K562 (cell line): ENCODE measurements around the gene ZNF689. TPM values are rescaled to one million over a fixed set of nuclear protein-coding genes. Genes with fewer than 3 reads are reported as not detected.

Experiments
- ATAC-seq: fragments of 200-7000 bp; cut with Tn5 transposase; 3 replicates; pipeline ENCODE4 v1.9.1; 2020; ENCODE audit warnings: moderate library complexity
- BruUV-seq: library from RNA; stranded (reverse); fragments of 400-500 nt; replicated peaks from 2 replicates; lab custom pipeline; 2021; lab: Mats Ljungman, UMichigan
- CTCF ChIA-PET: fragments of 300-600 bp; formaldehyde crosslinking; extraction: SDS; loops from one replicate; lab custom pipeline; 2021; ENCODE audit warnings: low intra/inter-chr PET ratio; lab: Yijun Ruan, JAX
- POLR2A ChIA-PET: fragments of 300-600, 350-650 bp; sonication (Branson Sonifier 250); formaldehyde crosslinking; extraction: SDS; loops from one replicate; lab custom pipeline; 2021; ENCODE audit warnings: antibody characterized with exemption, inconsistent platforms; lab: Yijun Ruan, JAX
- DNase-seq, 4 experiments: peaks; one replicate each; pipeline versions ENCODE4 v3.0.0 to v3.0.0-alpha.2; 2011 to 2018; ENCODE audit warnings: low spot score in 3 of 4, mixed read lengths in 3 of 4; ENCODE audit errors: extremely low read depth in 1 of 4
- FAIRE-seq: peaks from 2 replicates; lab custom pipeline; 2011; peaks lifted over from hg19 to GRCh38; lab: Jason Lieb, UNC
- H2AFZ ChIP-seq: 2 replicates; pipeline ENCODE4 v1.6.0; 2011; ENCODE audit warnings: low read depth, low read length, control low read depth, inconsistent platforms
- H3K27ac ChIP-seq: fragments of 200-600 bp; 3 replicates; pipeline ENCODE4 v1.8.0; 2011; ENCODE audit warnings: low read depth, mild to moderate bottlenecking, control low read depth, inconsistent platforms, low read length, moderate library complexity, mixed read lengths; ENCODE audit errors: extremely low read depth
- H3K27me3 ChIP-seq, 2 experiments: fragments of 300-600 bp in 1 of 2; 2 replicates in 1 of 2; 3 replicates in 1 of 2; pipeline versions ENCODE4 v1.6.0 to v1.8.0; 2011; ENCODE audit warnings: inconsistent platforms in 2 of 2, low read length in 2 of 2, mild to moderate bottlenecking in 1 of 2, mixed read lengths in 1 of 2, moderate library complexity in 1 of 2; ENCODE audit not compliant: control insufficient read depth in 2 of 2, insufficient read depth in 2 of 2
- H3K36me3 ChIP-seq: fragments of 300-600 bp; 3 replicates; pipeline ENCODE4 v1.8.0; 2011; ENCODE audit warnings: mild to moderate bottlenecking, low read length, inconsistent platforms; ENCODE audit not compliant: control insufficient read depth, insufficient read depth
- H3K4me1 ChIP-seq, 2 experiments: fragments of 200-600 bp in 1 of 2; replicated peaks in 1 of 2; 2 replicates in 1 of 2; 3 replicates in 1 of 2; pipeline versions ENCODE4 v1.5.1 to v1.8.0; 2011; ENCODE audit warnings: inconsistent platforms in 2 of 2, low read length in 2 of 2, mild to moderate bottlenecking in 1 of 2, mixed read lengths in 1 of 2, moderate library complexity in 1 of 2; ENCODE audit not compliant: control insufficient read depth in 2 of 2, insufficient read depth in 2 of 2
- H3K4me2 ChIP-seq: 2 replicates; pipeline ENCODE4 v1.6.1; 2011; ENCODE audit warnings: low read length, control low read depth, inconsistent platforms, mixed read lengths; ENCODE audit not compliant: insufficient read depth
- H3K4me3 ChIP-seq: fragments of 200-600 bp; sonication (generic), shearing (Covaris generic); 2 replicates; pipeline ENCODE4 v1.5.1; 2016; ENCODE audit warnings: control low read depth, inconsistent platforms
- H3K79me2 ChIP-seq: fragments of 200-600 bp; 3 replicates; pipeline ENCODE4 v1.8.0; 2011; ENCODE audit warnings: low read length, inconsistent platforms; ENCODE audit not compliant: control insufficient read depth, insufficient read depth
- H3K9ac ChIP-seq, 2 experiments: 2 replicates each; pipeline versions ENCODE4 v1.6.0 to v1.6.1; 2011; ENCODE audit warnings: low read depth in 2 of 2, low read length in 2 of 2, control low read depth in 1 of 2, inconsistent platforms in 1 of 2, mild to moderate bottlenecking in 1 of 2, mixed read lengths in 1 of 2; ENCODE audit not compliant: insufficient read depth in 1 of 2
- H3K9me1 ChIP-seq: one replicate; pipeline ENCODE4 v1.6.0; 2011; ENCODE audit warnings: inconsistent platforms, mild to moderate bottlenecking, low read length, moderate library complexity; ENCODE audit not compliant: control insufficient read depth, insufficient read depth
- H3K9me3 ChIP-seq: replicated peaks from 2 replicates; pipeline ENCODE4 v1.5.1; 2011; ENCODE audit warnings: low read depth, low read length, inconsistent platforms; ENCODE audit not compliant: control insufficient read depth, insufficient read depth
- H4K20me1 ChIP-seq: replicated peaks from 2 replicates; pipeline ENCODE4 v1.6.1; 2011; ENCODE audit warnings: low read length, inconsistent platforms, mixed read lengths; ENCODE audit not compliant: control insufficient read depth, insufficient read depth
- ASH1L ChIP-seq: fragments of 450-650 bp; IDR thresholded peaks from 2 replicates; pipeline ENCODE4 v1.6.1; 2018; ENCODE audit warnings: borderline replicate concordance, mild to moderate bottlenecking, low read depth; ENCODE audit not compliant: partially characterized antibody
- ATF7 ChIP-seq: fragments of 450-650 bp; IDR thresholded peaks from 2 replicates; pipeline ENCODE4 v1.7.1; 2014; ENCODE audit warnings: mild to moderate bottlenecking, moderate library complexity
- CC2D1A ChIP-seq: fragments of 450-650 bp; IDR thresholded peaks from 2 replicates; pipeline ENCODE4 v1.6.1; 2017; ENCODE audit warnings: mild to moderate bottlenecking
- DPF2 ChIP-seq: fragments of 450-650 bp; IDR thresholded peaks from 2 replicates; pipeline ENCODE4 v1.6.1; 2016
- FOXA3 ChIP-seq, 2 experiments: fragments of 450-650 bp in 1 of 2; sonication (generic) in 1 of 2; formaldehyde crosslinking; IDR thresholded peaks in 1 of 2; conservative IDR thresholded peaks in 1 of 2; 2 replicates each; pipeline versions ENCODE4 v1.4.0 to v1.8.0; 2020 to 2022; ENCODE audit warnings: mild to moderate bottlenecking in 2 of 2, missing genetic modification reagents in 1 of 2
- PCBP2 ChIP-seq: fragments of 200-400 bp; formaldehyde crosslinking; IDR thresholded peaks from 2 replicates; pipeline ENCODE4 v1.6.1; 2018; ENCODE audit warnings: low read length, low read depth, mild to moderate bottlenecking, moderate library complexity; ENCODE audit not compliant: poor library complexity, severe bottlenecking
- POU5F1 ChIP-seq: fragments of 150-350 bp; IDR thresholded peaks from 2 replicates; pipeline ENCODE4 v1.6.1; 2014; ENCODE audit warnings: borderline replicate concordance, low read length, low read depth, mild to moderate bottlenecking; ENCODE audit not compliant: partially characterized antibody
- RAD51 ChIP-seq: fragments of 450-650 bp; IDR thresholded peaks from 2 replicates; pipeline ENCODE4 v1.7.1; 2016; ENCODE audit warnings: low read depth, mild to moderate bottlenecking, borderline replicate concordance
- RBM22 ChIP-seq: fragments of 200-400 bp; formaldehyde crosslinking; IDR thresholded peaks from 2 replicates; pipeline ENCODE4 v1.6.1; 2018; ENCODE audit warnings: low read length, low read depth; ENCODE audit not compliant: poor library complexity, severe bottlenecking
- RCOR1 ChIP-seq, 2 experiments: IDR thresholded peaks; 2 replicates each; pipeline ENCODE4 v1.6.1; 2012; ENCODE audit warnings: low read depth in 2 of 2, low read length in 2 of 2, borderline replicate concordance in 1 of 2, improper control_type of control experiment in 1 of 2
- SUPT5H ChIP-seq: fragments of 450-650 bp; IDR thresholded peaks from 2 replicates; pipeline ENCODE4 v1.6.1; 2016
- TGIF2 ChIP-seq: sonication (generic); formaldehyde crosslinking; IDR thresholded peaks from 2 replicates; pipeline ENCODE4 v1.8.1; 2022; ENCODE audit warnings: mild to moderate bottlenecking, missing genetic modification reagents, moderate library complexity
- ZBED1 ChIP-seq: IDR thresholded peaks from 2 replicates; pipeline ENCODE4 v1.6.1; 2014
- ZBTB9 ChIP-seq: fragments of 450-650 bp; formaldehyde crosslinking; IDR thresholded peaks from 2 replicates; pipeline ENCODE4 v1.4.0; 2020; ENCODE audit warnings: mild to moderate bottlenecking, moderate library complexity
- ZNF57 ChIP-seq: fragments of 450-650 bp; formaldehyde crosslinking; IDR thresholded peaks from 2 replicates; pipeline ENCODE4 v1.4.0; 2020; ENCODE audit warnings: mild to moderate bottlenecking, moderate library complexity
- ZNF586 ChIP-seq: fragments of 450-650 bp; formaldehyde crosslinking; conservative IDR thresholded peaks from 2 replicates; pipeline ENCODE4 v1.4.0; 2020; ENCODE audit warnings: mild to moderate bottlenecking, moderate library complexity
- ZNF589 ChIP-seq: fragments of 200-800 bp; sonication (Bioruptor generic); IDR thresholded peaks from 2 replicates; pipeline ENCODE4 v1.6.1; 2016; ENCODE audit warnings: low read depth, missing genetic modification characterization, missing compliant biosample characterization
- ZNF644 ChIP-seq: fragments of 200-800 bp; sonication (Bioruptor generic); IDR thresholded peaks from 2 replicates; pipeline ENCODE4 v1.6.1; 2016; ENCODE audit warnings: low read depth, missing genetic modification characterization, missing compliant biosample characterization
- ZZZ3 ChIP-seq: fragments of 450-650 bp; IDR thresholded peaks from 2 replicates; pipeline ENCODE4 v1.6.1; 2016; ENCODE audit warnings: antibody characterized with exemption, mild to moderate bottlenecking, moderate library complexity
- WGBS: fragments of 100-300 bp; shearing (Covaris generic); methylation state at CpG from one replicate; pipeline ENCODE4 v1.1.6; 2016; ENCODE audit warnings: low coverage, mixed read lengths; ENCODE audit not compliant: insufficient coverage; ENCODE audit errors: missing lambda C conversion rate; 5-methylcytosine and 5-hydroxymethylcytosine counted together
- in situ Hi-C: fragments of 300-500 bp; cut with MboI; formaldehyde crosslinking; loops from 4 replicates; pipeline ENCODE4 v1.15.0; 2018; ENCODE audit warnings: inconsistent platforms, mixed read lengths
- intact Hi-C: fragments of 100-400 bp; cut with micrococcal nuclease; formaldehyde crosslinking; loops from 2 replicates; pipeline ENCODE4 v1.14.2; 2022
- polyA plus RNA-seq, 8 experiments: library from polyadenylated mRNA; depleted of rRNA in 4 of 8; stranded (reverse) in 5 of 8; unstranded in 3 of 8; fragments of >200 nt; fragmentation: Nextera tagmentation in 2 of 8; fragmentation: Illumina TruSeq in 1 of 8; extraction: Ambion mirVana in 2 of 8; extraction: Trizol in 1 of 8; gene quantifications; 2 replicates each; pipeline versions ENCODE4 v1.2.1 to v1.2.3, GENCODE V29; 2011 to 2014; ENCODE audit warnings: inconsistent platforms in 1 of 8, missing spikeins in 1 of 8
- total RNA-seq, 7 experiments: library from RNA; depleted of rRNA in 6 of 7; stranded (reverse); fragments of >200 nt in 6 of 7; fragmentation: Illumina TruSeq in 2 of 7; extraction: Trizol in 2 of 7; gene quantifications; 2 replicates each; pipeline versions ENCODE4 v1.2.1 to v1.2.3, GENCODE V29; 2011 to 2021; ENCODE audit warnings: low replicate concordance in 1 of 7

The ZNF689 gene
- total and polyA plus RNA-seq, 9 of the 15 experiments (the other 6 are each of a cell fraction or from before 2014, with no cell fraction given), result 5.4 to 15.4 (median 10.8) TPM

GRCh38 chr16:30569281-30569680 is 40.9 kb downstream of the ZNF689 start:
- H4K20me1 ChIP-seq, result no peaks in the 10 kb centered on the region
- ChIA-PET POLR2A (interaction anchor here (1.3 kb wide), 1 partner anchor 11 kb away, joined by 3 read pairs; the partner anchor contains the start of gene ZNF764), CTCF (no interaction called here)
- no TSS peak for BruUV-seq
- no peaks in the 10 kb centered on the region for H3K9me3 ChIP-seq
- H3K9me1 ChIP-seq, result no peaks in the 10 kb centered on the region
- H2AFZ ChIP-seq, result no peak overlapping the region
- no peak overlapping the region for H3K4me3 ChIP-seq
- FAIRE-seq (no peak), ATAC-seq (no peak), DNase-seq (peak in 1 of 4 experiments; percentile 19)
- H3K4me1 ChIP-seq, result peaks cover 13 to 30% of the 10 kb centered on the region in 2 experiments
- no peaks in the 10 kb centered on the region for H3K36me3 ChIP-seq
- H3K9ac ChIP-seq, result no peak overlapping the region
- intact Hi-C loops (no loop called here), in situ Hi-C loops (no loop called here)
- WGBS, result 95% methylated on average over 3 of the region's 3 CpGs
- no peak overlapping the region for H3K4me2 ChIP-seq
- H3K79me2 ChIP-seq, result peaks cover 23% of the 10 kb centered on the region
- H3K27ac ChIP-seq, result no peak overlapping the region
- TF ChIP-seq ZBED1, result no peak
- no peak for TF ChIP-seq CC2D1A
- TF ChIP-seq ZNF589 (CRISPR knock-in tag), result no peak
- no peak for TF ChIP-seq PCBP2
- TF ChIP-seq ZNF644 (tag), result no peak
- TF ChIP-seq RAD51, result no peak
- TF ChIP-seq FOXA3 (CRISPR knock-in tag; conservative IDR thresholded peaks at IDR 0.05 in 1 of 2, IDR thresholded peaks at IDR 0.05 in 1 of 2), result no peak
- no peak for TF ChIP-seq ZNF57 (CRISPR knock-in tag)
- no peak for TF ChIP-seq ZZZ3
- no peak for TF ChIP-seq ATF7
- no peak for TF ChIP-seq RBM22
- TF ChIP-seq TGIF2, result no peak
- TF ChIP-seq POU5F1, result no peak
- TF ChIP-seq RCOR1 (IDR thresholded peaks at IDR 0.05; ENCODE audit: borderline replicate concordance in 1 of 2, low read depth in 2 of 2, low read length in 2 of 2), result no peak
- TF ChIP-seq SUPT5H, result no peak
- no peak for TF ChIP-seq DPF2
- no peak for TF ChIP-seq ZBTB9
- TF ChIP-seq ASH1L, result no peak
- TF ChIP-seq ZNF586, result no peak
- no peaks in the 10 kb centered on the region for H3K27me3 ChIP-seq
